GM20000 (cell line): ENCODE measurements around the gene CCDC7.
"Not testable (repeated sequence)": the region's sequence is repeated elsewhere in the genome, so short reads cannot be mapped to it uniquely, and the experiment has no call there.

ENCODE experiments used
- DNase-seq: peaks from one replicate; pipeline ENCODE4 v3.0.0; 2012; ENCODE audit warnings: low spot score
- CTCF ChIP-seq: IDR thresholded peaks from 2 replicates; pipeline ENCODE4 v1.5.1; 2012; ENCODE audit warnings: mild to moderate bottlenecking, control low read depth; ENCODE audit errors: extremely low read depth, missing control alignments

CCDC7 gene

GRCh38 chr10:32445740-32446535 is at the start of gene CCDC7:
Gene CCDC7 (plus strand): TSS chr10:32446140. CDS start chr10:32451643, 5,503 bp downstream.
- TF ChIP-seq CTCF: peak; percentile 23
- peak; percentile 87 for DNase-seq

- DNase-seq: not testable (repeated sequence)
Observed at GRCh38 chr10:32397163-32397562, 48.8 kb upstream of the CCDC7 start.

- not testable (repeated sequence) for DNase-seq
Observed at GRCh38 chr10:32399720-32400119, 46.2 kb upstream of the CCDC7 start.

GRCh38 chr10:32400961-32401360 is 45.0 kb upstream of the CCDC7 start:
- DNase-seq: no peak
- no peak for TF ChIP-seq CTCF

GRCh38 chr10:32402499-32402898 is 43.4 kb upstream of the CCDC7 start:
- TF ChIP-seq CTCF: no peak

GRCh38 chr10:32403091-32403490 is 42.8 kb upstream of the CCDC7 start:
- DNase-seq: no peak
- no peak for TF ChIP-seq CTCF

More at GRCh38 chr10:32402499-32402898, 43.4 kb upstream of the CCDC7 start:
- DNase-seq: no peak

- TF ChIP-seq CTCF: no peak
- DNase-seq: no peak
Observed at GRCh38 chr10:32408690-32409089, 37.2 kb upstream of the CCDC7 start.

- no peak for TF ChIP-seq CTCF
- no peak for DNase-seq
Observed at GRCh38 chr10:32409741-32410140, 36.2 kb upstream of the CCDC7 start.
